Measurements from ENCODE around the gene LTB.

LTB gene

GRCh38 chr6:31546958-31547726 lies 35.1 kb downstream of the LTB start, which contains the start of gene NFKBIL1:
Gene NFKBIL1, plus strand, starts transcription at chr6:31547608. Its CDS starts 87 bp downstream, at chr6:31547695.
- DNase-seq, result peak; percentile 78 to 86 (median 80)

GRCh38 chr6:31546339-31546957 lies 35.8 kb downstream of the LTB start, which contains the start of gene ATP6V1G2:
Gene ATP6V1G2, minus strand, starts transcription at chr6:31546608. Its CDS starts 49 bp downstream, at chr6:31546559.
- DNase-seq, result peak; percentile 62 to 83 (median 76)

GRCh38 chr6:31545291-31545690 lies 36.9 kb downstream of the LTB start:
- no peak for DNase-seq

GRCh38 chr6:31544676-31545075 lies 37.5 kb downstream of the LTB start:
- DNase-seq, result no peak

DNA sequence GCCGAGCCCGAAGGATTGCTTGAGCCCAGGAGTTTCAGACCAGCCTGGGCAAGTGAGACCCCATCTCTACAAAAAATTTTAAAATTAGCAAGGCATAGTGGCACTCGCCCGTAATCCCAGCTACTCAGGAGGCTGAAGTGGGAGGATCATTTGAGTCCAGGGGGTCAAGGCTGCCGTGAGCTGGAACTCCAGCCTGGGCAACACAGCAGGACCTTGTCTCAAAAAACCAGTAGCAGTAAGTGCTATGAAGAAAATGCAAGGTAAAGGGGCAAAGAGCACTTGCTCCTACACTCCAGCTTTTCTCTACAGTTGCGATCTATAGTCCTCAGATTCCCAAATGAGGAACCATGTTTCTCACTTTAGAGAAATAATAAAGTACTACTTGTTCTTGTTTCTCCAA lies 38.6 kb downstream of the LTB start:
- no peak for DNase-seq

GRCh38 chr6:31541658-31542521 lies 40.3 kb downstream of the LTB start, which contains the start of gene DDX39B:
Gene DDX39B, minus strand, starts transcription at chr6:31542003. Its CDS starts 1,471 bp downstream, at chr6:31540532.
- peak; percentile 89 to 95 (median 92) for DNase-seq

DNA sequence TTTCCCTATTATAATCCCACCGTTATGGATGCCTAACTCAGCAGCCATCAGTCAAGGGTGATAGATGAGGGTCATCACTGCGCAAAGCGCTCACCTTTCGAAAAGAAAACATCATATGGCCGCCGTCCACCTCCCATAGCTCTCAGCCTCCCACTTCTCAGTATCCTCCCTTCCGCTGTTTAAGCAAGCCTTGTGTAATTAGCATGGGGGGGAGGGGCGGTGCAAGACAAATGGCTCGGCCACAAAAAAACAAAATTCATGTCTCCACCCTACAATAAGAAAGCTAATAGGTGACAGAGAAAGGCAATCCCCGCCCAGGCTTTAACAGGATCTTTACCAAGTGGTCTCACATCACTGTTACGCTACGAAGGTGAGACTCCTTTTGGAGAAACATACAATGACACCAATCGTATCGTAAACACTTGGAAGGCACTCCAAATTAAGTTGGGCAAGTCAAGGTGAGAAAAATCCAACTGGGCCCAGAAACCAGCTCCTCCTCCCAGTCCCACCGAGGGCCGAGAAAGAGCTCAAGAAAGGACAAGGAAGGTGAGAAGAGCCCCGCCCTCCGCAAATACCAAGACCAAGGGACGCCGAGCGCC lies 41.1 kb downstream of the LTB start:
- peak; percentile 48 to 88 (median 65) for DNase-seq

- no peak for DNase-seq
Measured at GRCh38 chr6:31540640-31541039, 41.6 kb downstream of the LTB start.

- DNase-seq, result peak in 1 of 6 experiments; percentile 8
Measured at GRCh38 chr6:31538805-31539400, 43.3 kb downstream of the LTB start.

- no peak for DNase-seq
Measured at GRCh38 chr6:31535538-31536324, 46.5 kb downstream of the LTB start.

DNA sequence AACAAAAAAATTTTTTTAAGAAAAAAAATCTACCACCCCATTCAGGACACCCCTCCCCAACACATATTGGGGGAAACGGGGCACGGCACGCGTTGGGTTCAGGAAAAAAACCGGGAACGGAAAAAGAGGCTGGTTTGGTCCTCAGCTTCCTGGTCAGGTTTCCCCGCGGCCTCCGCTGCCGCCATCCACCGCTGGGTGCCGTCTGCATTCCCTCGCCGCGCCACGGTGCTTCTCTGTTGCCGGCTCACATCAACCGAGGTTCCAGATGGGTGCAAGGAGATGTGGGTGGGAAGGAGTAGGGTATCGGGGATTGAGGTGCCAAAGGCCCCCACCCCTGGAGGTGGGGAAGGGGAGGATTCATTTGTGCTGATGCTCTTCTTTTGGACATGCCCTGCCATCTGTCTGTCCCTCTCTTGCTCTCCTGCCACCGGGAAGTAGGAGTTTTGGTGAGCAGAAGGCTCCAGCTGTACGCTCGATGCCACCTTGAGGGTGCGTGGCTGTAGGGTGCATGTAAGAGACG lies 47.6 kb downstream of the LTB start:
- no peak for DNase-seq

- no peak for DNase-seq
Measured at GRCh38 chr6:31534011-31534410, 48.2 kb downstream of the LTB start.

GRCh38 chr6:31533455-31533841 lies 48.8 kb downstream of the LTB start:
- DNase-seq, result no peak

DNA sequence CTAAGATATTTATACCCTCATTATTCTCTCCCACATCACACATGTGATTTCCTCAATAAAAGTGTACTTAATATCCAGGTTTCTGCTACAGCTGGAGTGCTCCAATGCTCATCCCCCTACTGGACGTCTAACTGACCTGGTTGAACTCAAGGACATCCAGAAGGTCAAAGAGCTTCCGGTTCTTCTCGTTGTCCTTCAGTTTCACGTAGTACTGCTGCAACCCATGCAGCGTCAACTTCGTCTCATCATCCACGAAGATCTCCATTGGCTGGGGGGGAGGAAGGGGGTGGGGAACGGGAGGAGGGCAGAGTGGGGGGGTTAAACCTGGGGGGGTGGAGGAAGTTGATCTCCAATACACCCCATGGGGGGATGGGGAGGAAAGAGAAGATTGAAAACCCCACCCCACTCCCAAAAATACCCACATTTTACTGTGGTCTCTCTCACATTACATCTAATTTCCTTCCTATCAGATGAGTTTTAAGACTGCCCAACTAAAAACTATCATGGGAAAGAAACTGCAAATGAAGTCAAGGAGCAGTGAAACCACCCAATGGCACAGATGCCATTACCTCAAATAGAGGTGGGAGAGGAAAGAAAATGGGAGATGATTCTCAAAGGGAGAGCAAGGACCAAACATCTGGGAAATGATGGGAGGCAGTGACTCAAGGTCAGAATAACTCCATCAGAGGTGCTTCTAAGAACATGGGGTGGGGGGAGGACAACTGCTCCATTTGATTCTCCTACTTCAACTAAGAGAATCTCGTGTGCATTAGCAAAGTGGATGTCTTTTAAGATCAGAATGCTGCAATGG lies 49.4 kb downstream of the LTB start:
- DNase-seq, result no peak

- no peak for DNase-seq
Measured at GRCh38 chr6:31531771-31532643, 50.2 kb downstream of the LTB start.

- DNase-seq, result no peak
Measured at GRCh38 chr6:31531162-31531561, 51.1 kb downstream of the LTB start.

- no peak for DNase-seq
Measured at GRCh38 chr6:31530659-31531058, 51.6 kb downstream of the LTB start.

All from stimulated activated naive CD4-positive, alpha-beta T cell (primary cell).